NB4 (cell line): Measurements from ENCODE around the gene AEBP2.

Experiments
- CTCF ChIP-seq: IDR thresholded peaks from one replicate; pipeline ENCODE4 v1.5.1; 2012; ENCODE audit warnings: low read depth, low read length
- MYC ChIP-seq: IDR thresholded peaks from 2 replicates; pipeline ENCODE4 v1.6.1; 2011; ENCODE audit warnings: low read depth, low read length

- TF ChIP-seq CTCF (no peak), MYC (no peak)
Observed at GRCh38 chr12:19450362-19450761, 11.1 kb downstream of the AEBP2 start.
